IMR-90 (cell line): ENCODE data around the gene SLC22A4. TPM values are rescaled to one million over a fixed set of nuclear protein-coding genes. Genes with fewer than 3 reads are reported as not detected.

ENCODE experiments used
- ATAC-seq: fragments of 200-7000 bp; cut with Tn5 transposase; 2 replicates; pipeline ENCODE4 v1.9.1; 2020; ENCODE audit warnings: low read depth, mild to moderate bottlenecking, moderate library complexity
- BruUV-seq: library from RNA; stranded (reverse); fragments of 400-500 nt; replicated peaks from 2 replicates; lab custom pipeline; 2021; lab: Mats Ljungman, UMichigan
- CTCF ChIA-PET: fragments of 300-600 bp; formaldehyde crosslinking; extraction: SDS; loops from one replicate; lab custom pipeline; 2021; ENCODE audit warnings: antibody characterized with exemption; lab: Yijun Ruan, JAX
- POLR2A ChIA-PET: fragments of 300-600 bp; sonication (Branson Sonifier 250); formaldehyde crosslinking; loops from one replicate; lab custom pipeline; 2022; ENCODE audit warnings: antibody characterized with exemption; ENCODE audit not compliant: unreplicated experiment; lab: Charles Lee
- DNase-seq: peaks from one replicate; pipeline ENCODE4 v3.0.0; 2013
- H2AFZ ChIP-seq: replicated peaks from 2 replicates; pipeline ENCODE3; 2013; ENCODE audit warnings: low read length, mild to moderate bottlenecking; ENCODE audit not compliant: poor library complexity
- H2AK5ac ChIP-seq: 2 replicates; pipeline ENCODE4 v1.6.1; 2013; ENCODE audit warnings: low read depth, low read length, inconsistent platforms
- H2AK9ac ChIP-seq: replicated peaks from 2 replicates; pipeline ENCODE3; 2013; ENCODE audit warnings: mild to moderate bottlenecking, low read depth, low read length, moderate library complexity; ENCODE audit not compliant: poor library complexity
- H2BK120ac ChIP-seq: 2 replicates; pipeline ENCODE4 v1.6.1; 2013; ENCODE audit warnings: low read depth, low read length, inconsistent platforms
- H2BK15ac ChIP-seq: 3 replicates; pipeline ENCODE4 v1.6.1; 2013; ENCODE audit warnings: low read depth, low read length, inconsistent platforms
- H2BK20ac ChIP-seq: 2 replicates; pipeline ENCODE4 v1.6.1; 2013; ENCODE audit warnings: low read depth, mild to moderate bottlenecking, inconsistent platforms, low read length, moderate library complexity
- H2BK5ac ChIP-seq: 2 replicates; pipeline ENCODE4 v1.6.1; 2013; ENCODE audit warnings: mild to moderate bottlenecking, low read depth, low read length, inconsistent platforms; ENCODE audit not compliant: poor library complexity, severe bottlenecking
- H3K14ac ChIP-seq: replicated peaks from 2 replicates; pipeline ENCODE4 v1.6.1; 2013; ENCODE audit warnings: low read depth, low read length, inconsistent platforms
- H3K18ac ChIP-seq: 2 replicates; pipeline ENCODE4 v1.6.1; 2013; ENCODE audit warnings: low read depth, low read length, control low read depth
- H3K23ac ChIP-seq: 2 replicates; pipeline ENCODE4 v1.6.1; 2013; ENCODE audit warnings: low read depth, low read length, inconsistent platforms
- H3K27ac ChIP-seq: 2 replicates; pipeline ENCODE4 v1.5.1; 2013; ENCODE audit warnings: mild to moderate bottlenecking, control low read depth, low read length; ENCODE audit not compliant: insufficient read depth
- H3K27me3 ChIP-seq: 2 replicates; pipeline ENCODE4 v1.6.1; 2013; ENCODE audit warnings: low read length; ENCODE audit not compliant: control insufficient read depth, insufficient read depth
- H3K36me3 ChIP-seq: 2 replicates; pipeline ENCODE4 v1.6.1; 2013; ENCODE audit warnings: low read length, mixed read lengths; ENCODE audit not compliant: control insufficient read depth, insufficient read depth
- H3K4ac ChIP-seq: 2 replicates; pipeline ENCODE4 v1.6.1; 2013; ENCODE audit warnings: low read depth, low read length, inconsistent platforms
- H3K4me1 ChIP-seq: 2 replicates; pipeline ENCODE4 v1.6.1; 2013; ENCODE audit warnings: low read length, mixed read lengths; ENCODE audit not compliant: control insufficient read depth, insufficient read depth
- H3K4me2 ChIP-seq: 2 replicates; pipeline ENCODE4 v1.6.1; 2013; ENCODE audit warnings: low read depth, mild to moderate bottlenecking, control low read depth, low read length, moderate library complexity
- H3K4me3 ChIP-seq: 2 replicates; pipeline ENCODE4 v1.5.1; 2013; ENCODE audit warnings: low read depth, mild to moderate bottlenecking, control low read depth, low read length, moderate library complexity; ENCODE audit not compliant: insufficient read depth
- H3K56ac ChIP-seq: 2 replicates; pipeline ENCODE4 v1.6.1; 2013; ENCODE audit warnings: low read length, inconsistent platforms; ENCODE audit not compliant: insufficient read depth; ENCODE audit errors: extremely low read depth
- H3K79me1 ChIP-seq, 2 experiments: 2 replicates each; pipeline ENCODE4 v1.6.1; 2013; ENCODE audit warnings: low read length in 2 of 2, inconsistent platforms in 1 of 2, low read depth in 1 of 2
- H3K9ac ChIP-seq: 2 replicates; pipeline ENCODE4 v1.6.1; 2013; ENCODE audit warnings: low read depth, low read length, control low read depth
- H3K9me1 ChIP-seq: 2 replicates; pipeline ENCODE4 v1.6.1; 2013; ENCODE audit warnings: low read length, inconsistent platforms; ENCODE audit not compliant: insufficient read depth
- H3K9me3 ChIP-seq: 2 replicates; pipeline ENCODE4 v1.6.1; 2013; ENCODE audit warnings: low read length; ENCODE audit not compliant: control insufficient read depth, insufficient read depth
- H4K20me1 ChIP-seq: 2 replicates; pipeline ENCODE4 v1.6.1; 2013; ENCODE audit warnings: low read length, inconsistent platforms; ENCODE audit not compliant: insufficient read depth
- H4K5ac ChIP-seq: 2 replicates; pipeline ENCODE4 v1.6.1; 2013; ENCODE audit warnings: mild to moderate bottlenecking, low read depth, low read length, control low read depth
- H4K8ac ChIP-seq, 2 experiments: 2 replicates each; pipeline ENCODE4 v1.6.1; 2013; ENCODE audit warnings: low read depth in 2 of 2, low read length in 2 of 2, control low read depth in 1 of 2, inconsistent platforms in 1 of 2
- H4K91ac ChIP-seq: 2 replicates; pipeline ENCODE4 v1.6.1; 2013; ENCODE audit warnings: low read depth, low read length, inconsistent platforms; ENCODE audit not compliant: insufficient read depth
- BHLHE40 ChIP-seq: fragments of 150-350 bp; IDR thresholded peaks from 2 replicates; pipeline ENCODE4 v1.6.1; 2016; ENCODE audit warnings: mild to moderate bottlenecking, low read depth, low read length
- CEBPB ChIP-seq: IDR thresholded peaks from 2 replicates; pipeline ENCODE4 v1.6.1; 2012; ENCODE audit warnings: low read depth, low read length, improper control_type of control experiment
- CHD1 ChIP-seq: IDR thresholded peaks from 2 replicates; pipeline ENCODE4 v1.6.1; 2012; ENCODE audit warnings: low read depth, low read length, improper control_type of control experiment
- FOS ChIP-seq: fragments of 150-350 bp; IDR thresholded peaks from 2 replicates; pipeline ENCODE4 v1.6.1; 2016; ENCODE audit warnings: low read depth, low read length
- MAFK ChIP-seq: IDR thresholded peaks from 2 replicates; pipeline ENCODE4 v1.6.1; 2012; ENCODE audit warnings: low read depth, low read length, improper control_type of control experiment
- MAZ ChIP-seq: IDR thresholded peaks from 2 replicates; pipeline ENCODE4 v1.6.1; 2012; ENCODE audit warnings: low read depth, mild to moderate bottlenecking, low read length, improper control_type of control experiment, moderate library complexity, borderline replicate concordance
- MXI1 ChIP-seq: IDR thresholded peaks from 2 replicates; pipeline ENCODE4 v1.6.1; 2012; ENCODE audit warnings: low read depth, mild to moderate bottlenecking, low read length, moderate library complexity, borderline replicate concordance
- NFE2L2 ChIP-seq: fragments of 150-350 bp; IDR thresholded peaks from 2 replicates; pipeline ENCODE4 v1.6.1; 2016; ENCODE audit warnings: low read depth, mild to moderate bottlenecking, low read length
- POLR2A ChIP-seq: IDR thresholded peaks from 2 replicates; pipeline ENCODE4 v1.6.1; 2012; ENCODE audit warnings: mild to moderate bottlenecking, low read depth, low read length
- RAD21 ChIP-seq: IDR thresholded peaks from 2 replicates; pipeline ENCODE4 v1.6.1; 2012; ENCODE audit warnings: low read length, improper control_type of control experiment
- RCOR1 ChIP-seq: IDR thresholded peaks from 2 replicates; pipeline ENCODE4 v1.6.1; 2012; ENCODE audit warnings: mild to moderate bottlenecking, low read length, improper control_type of control experiment; ENCODE audit not compliant: insufficient replicate concordance
- RFX5 ChIP-seq: IDR thresholded peaks from 2 replicates; pipeline ENCODE4 v1.8.0; 2012; ENCODE audit warnings: low read depth, mild to moderate bottlenecking, low read length, moderate library complexity
- SMC3 ChIP-seq: fragments of 150-350 bp; IDR thresholded peaks from 2 replicates; pipeline ENCODE4 v1.6.1; 2016; ENCODE audit warnings: low read depth, mild to moderate bottlenecking, antibody characterized with exemption, low read length, moderate library complexity
- dilution Hi-C: fragments of 300-500 bp; cut with HindIII; formaldehyde crosslinking; loops from one replicate; pipeline ENCODE4 v1.14.3; 2018; ENCODE audit warnings: low sequenced_read_pairs; ENCODE audit not compliant: unreplicated experiment
- in situ Hi-C: fragments of 300-500 bp; cut with MboI; formaldehyde crosslinking; loops from 3 replicates; pipeline ENCODE4 v1.14.3; 2019; ENCODE audit warnings: low sequenced_read_pairs, inconsistent platforms, mixed read lengths
- intact Hi-C: fragments of 100-400 bp; cut with micrococcal nuclease; formaldehyde crosslinking; loops from 2 replicates; pipeline ENCODE4 v1.10.0; 2022
- polyA plus RNA-seq, 3 experiments: library from polyadenylated mRNA; depleted of rRNA; stranded (reverse); fragments of >200 nt; gene quantifications; 2 replicates each; pipeline ENCODE4 v1.2.3, GENCODE V29; 2012; ENCODE audit warnings: low replicate concordance in 1 of 3
- total RNA-seq: library from RNA; depleted of rRNA; stranded (reverse); fragments of >200 nt; gene quantifications from 2 replicates; pipeline ENCODE4 v1.2.3, GENCODE V29; 2012
- TF ChIP-seq, protein P1 (sequence below): conservative IDR thresholded peaks from 2 replicates; pipeline ENCODE4 v1.5.1; 2012; ENCODE audit warnings: mild to moderate bottlenecking, low read depth, low read length, improper control_type of control experiment
- TF ChIP-seq, protein P2 (sequence below): fragments of 150-350 bp; IDR thresholded peaks from 2 replicates; pipeline ENCODE4 v1.6.1; 2016; ENCODE audit warnings: low read depth, mild to moderate bottlenecking, low read length, moderate library complexity, borderline replicate concordance
- TF ChIP-seq, protein P3 (sequence below): fragments of 150-350 bp; IDR thresholded peaks from 2 replicates; pipeline ENCODE4 v1.6.1; 2017; ENCODE audit warnings: mild to moderate bottlenecking, antibody characterized with exemption, low read length, low read depth

Gene SLC22A4
- total and polyA plus RNA-seq, 2 of the 4 experiments (the other 2 are of a cell fraction) = 2.6 to 3.2 TPM

DNA sequence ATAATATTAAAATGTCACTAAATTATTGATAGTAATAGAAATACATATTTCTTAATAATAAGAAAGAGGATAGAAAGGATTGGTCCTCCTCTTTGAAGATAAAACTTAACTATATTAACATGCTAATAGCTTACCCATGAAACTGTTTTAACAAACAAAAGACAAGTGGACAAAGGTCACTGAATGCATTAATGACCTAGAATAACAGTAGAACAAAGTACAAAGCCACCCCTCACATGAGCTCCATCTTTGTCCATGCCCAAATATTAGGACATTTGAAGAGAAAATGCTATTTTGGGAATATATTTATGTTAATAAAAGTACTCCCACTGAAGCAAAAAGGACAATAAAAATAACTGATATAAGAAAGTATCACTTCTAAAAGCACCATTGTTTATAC is 41.2 kb downstream of the SLC22A4 start:
- Histone ChIP-seq H2BK120ac (no peak overlapping the region), H2AK9ac (no peak overlapping the region), H3K9me3 (no peaks in the 10 kb centered on the region), H4K91ac (no peak overlapping the region), H3K79me1 (no peaks in the 10 kb centered on the region), H3K4me3 (no peak overlapping the region), H2BK15ac (no peak overlapping the region), H4K20me1 (no peaks in the 10 kb centered on the region), H3K4me1 (0 out of 2 replicates have a peak, but pooled peaks cover 2% of the 10 kb centered on the region), H2BK5ac (no peak overlapping the region), H4K8ac (no peak overlapping the region), H3K36me3 (peaks cover 4% of the 10 kb centered on the region; the same call in 1 of the 2 replicates), H3K9ac (no peak overlapping the region), H3K9me1 (no peaks in the 10 kb centered on the region), H3K27ac (no peak overlapping the region), H3K4me2 (no peak overlapping the region), H3K56ac (no peak overlapping the region), H3K27me3 (no peaks in the 10 kb centered on the region), H3K14ac (no peak overlapping the region), H4K5ac (no peak overlapping the region), H3K4ac (no peak overlapping the region), H3K23ac (no peak overlapping the region), H3K18ac (no peak overlapping the region), H2AK5ac (no peak overlapping the region), H2AFZ (no peak overlapping the region), H2BK20ac (no peak overlapping the region)
- in situ Hi-C loops (no loop called here), dilution Hi-C loops (no loop called here), intact Hi-C loops (no loop called here)
- BruUV-seq = no TSS peak
- ATAC-seq = no peak
- TF ChIP-seq MAFK (no peak), RFX5 (no peak), POLR2A (no peak), MAZ (no peak), CHD1 (no peak), RAD21 (no peak), NFE2L2 (no peak), FOS (no peak), MXI1 (no peak), BHLHE40 (no peak), CEBPB (no peak), RCOR1 (no peak), SMC3 (no peak)
- TF ChIP-seq, protein P1, sequence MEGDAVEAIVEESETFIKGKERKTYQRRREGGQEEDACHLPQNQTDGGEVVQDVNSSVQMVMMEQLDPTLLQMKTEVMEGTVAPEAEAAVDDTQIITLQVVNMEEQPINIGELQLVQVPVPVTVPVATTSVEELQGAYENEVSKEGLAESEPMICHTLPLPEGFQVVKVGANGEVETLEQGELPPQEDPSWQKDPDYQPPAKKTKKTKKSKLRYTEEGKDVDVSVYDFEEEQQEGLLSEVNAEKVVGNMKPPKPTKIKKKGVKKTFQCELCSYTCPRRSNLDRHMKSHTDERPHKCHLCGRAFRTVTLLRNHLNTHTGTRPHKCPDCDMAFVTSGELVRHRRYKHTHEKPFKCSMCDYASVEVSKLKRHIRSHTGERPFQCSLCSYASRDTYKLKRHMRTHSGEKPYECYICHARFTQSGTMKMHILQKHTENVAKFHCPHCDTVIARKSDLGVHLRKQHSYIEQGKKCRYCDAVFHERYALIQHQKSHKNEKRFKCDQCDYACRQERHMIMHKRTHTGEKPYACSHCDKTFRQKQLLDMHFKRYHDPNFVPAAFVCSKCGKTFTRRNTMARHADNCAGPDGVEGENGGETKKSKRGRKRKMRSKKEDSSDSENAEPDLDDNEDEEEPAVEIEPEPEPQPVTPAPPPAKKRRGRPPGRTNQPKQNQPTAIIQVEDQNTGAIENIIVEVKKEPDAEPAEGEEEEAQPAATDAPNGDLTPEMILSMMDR = no peak
- TF ChIP-seq, protein P2, sequence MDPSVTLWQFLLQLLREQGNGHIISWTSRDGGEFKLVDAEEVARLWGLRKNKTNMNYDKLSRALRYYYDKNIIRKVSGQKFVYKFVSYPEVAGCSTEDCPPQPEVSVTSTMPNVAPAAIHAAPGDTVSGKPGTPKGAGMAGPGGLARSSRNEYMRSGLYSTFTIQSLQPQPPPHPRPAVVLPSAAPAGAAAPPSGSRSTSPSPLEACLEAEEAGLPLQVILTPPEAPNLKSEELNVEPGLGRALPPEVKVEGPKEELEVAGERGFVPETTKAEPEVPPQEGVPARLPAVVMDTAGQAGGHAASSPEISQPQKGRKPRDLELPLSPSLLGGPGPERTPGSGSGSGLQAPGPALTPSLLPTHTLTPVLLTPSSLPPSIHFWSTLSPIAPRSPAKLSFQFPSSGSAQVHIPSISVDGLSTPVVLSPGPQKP = no peak
- TF ChIP-seq, protein P3, sequence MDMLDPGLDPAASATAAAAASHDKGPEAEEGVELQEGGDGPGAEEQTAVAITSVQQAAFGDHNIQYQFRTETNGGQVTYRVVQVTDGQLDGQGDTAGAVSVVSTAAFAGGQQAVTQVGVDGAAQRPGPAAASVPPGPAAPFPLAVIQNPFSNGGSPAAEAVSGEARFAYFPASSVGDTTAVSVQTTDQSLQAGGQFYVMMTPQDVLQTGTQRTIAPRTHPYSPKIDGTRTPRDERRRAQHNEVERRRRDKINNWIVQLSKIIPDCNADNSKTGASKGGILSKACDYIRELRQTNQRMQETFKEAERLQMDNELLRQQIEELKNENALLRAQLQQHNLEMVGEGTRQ = no peak
- POLR2A ChIA-PET = no interaction called here
- DNase-seq = no peak
- CTCF ChIA-PET = no interaction called here
